DOHH2 (cell line): ENCODE results near the gene YES1.

Experiments
- H3F3A ChIP-seq: fragments of 200-600 bp; sonication (generic), shearing (Covaris generic); 2 replicates; pipeline ENCODE4 v1.6.0; 2016; ENCODE audit warnings: antibody characterized with exemption, mild to moderate bottlenecking; ENCODE audit not compliant: control insufficient read depth, insufficient read depth
- H3K27ac ChIP-seq: fragments of 200-600 bp; sonication (generic); 2 replicates; pipeline ENCODE4 v1.5.1; 2014; ENCODE audit warnings: low read depth, mild to moderate bottlenecking, low read length, moderate library complexity
- H3K27me3 ChIP-seq: fragments of 200-600 bp; sonication (generic); 2 replicates; pipeline ENCODE4 v1.6.1; 2014; ENCODE audit warnings: mild to moderate bottlenecking, low read length, mixed read lengths; ENCODE audit not compliant: control insufficient read depth
- H3K36me3 ChIP-seq: fragments of 200-600 bp; sonication (generic); 2 replicates; pipeline ENCODE4 v1.6.1; 2014; ENCODE audit warnings: mild to moderate bottlenecking, low read length, moderate library complexity, mixed read lengths; ENCODE audit not compliant: control insufficient read depth
- H3K4me1 ChIP-seq: fragments of 200-600 bp; sonication (generic); 2 replicates; pipeline ENCODE4 v1.6.1; 2014; ENCODE audit warnings: mild to moderate bottlenecking, low read length, mixed read lengths; ENCODE audit not compliant: control insufficient read depth
- H3K4me2 ChIP-seq: fragments of 200-600 bp; sonication (generic); 2 replicates; pipeline ENCODE4 v1.6.0; 2014; ENCODE audit warnings: mild to moderate bottlenecking, low read length, moderate library complexity
- H3K4me3 ChIP-seq: fragments of 200-600 bp; sonication (generic); 2 replicates; pipeline ENCODE4 v1.5.1; 2014; ENCODE audit warnings: mild to moderate bottlenecking, low read length, mixed read lengths
- H3K79me2 ChIP-seq: fragments of 200-600 bp; sonication (generic); 2 replicates; pipeline ENCODE4 v1.6.1; 2014; ENCODE audit warnings: mild to moderate bottlenecking, low read length, mixed read lengths; ENCODE audit not compliant: control insufficient read depth
- H3K9me2 ChIP-seq: fragments of 200-600 bp; sonication (generic); replicated peaks from 2 replicates; pipeline ENCODE4 v1.6.1; 2014; ENCODE audit warnings: mild to moderate bottlenecking, low read length, mixed read lengths; ENCODE audit not compliant: control insufficient read depth
- H3K9me3 ChIP-seq: fragments of 200-600 bp; sonication (generic); 2 replicates; pipeline ENCODE4 v1.6.1; 2014; ENCODE audit warnings: antibody characterized with exemption, low read length, mixed read lengths; ENCODE audit not compliant: control insufficient read depth, insufficient read depth
- H4K20me1 ChIP-seq: fragments of 200-600 bp; sonication (generic); 2 replicates; pipeline ENCODE4 v1.6.0; 2014; ENCODE audit warnings: low read depth, mild to moderate bottlenecking, antibody characterized with exemption, low read length, moderate library complexity; ENCODE audit not compliant: control insufficient read depth, insufficient read depth
- CTCF ChIP-seq: fragments of 200-600 bp; sonication (generic); IDR thresholded peaks from one replicate; pipeline ENCODE4 v1.5.1; 2014; ENCODE audit warnings: antibody characterized with exemption, mild to moderate bottlenecking, low read depth, low read length; ENCODE audit not compliant: poor library complexity, severe bottlenecking
- EZH2phosphoT487 ChIP-seq: fragments of 200-600 bp; sonication (generic); IDR thresholded peaks from 2 replicates; pipeline ENCODE4 v1.6.1; 2017; ENCODE audit warnings: borderline replicate concordance, mild to moderate bottlenecking, antibody characterized with exemption, low read length, moderate library complexity, mixed read lengths

YES1 gene

GRCh38 chr18:688323-688722 is 123.7 kb downstream of the YES1 start:
- H3K9me3 ChIP-seq: no peaks in the 10 kb centered on the region
- peaks cover 3% of the 10 kb centered on the region; the same call in 1 of the 2 replicates for H3K36me3 ChIP-seq
- H3K4me1 ChIP-seq: no peaks in the 10 kb centered on the region
- no peaks in the 10 kb centered on the region for H3K27me3 ChIP-seq
- no peak overlapping the region for H3K27ac ChIP-seq
- no peak overlapping the region for H3K4me3 ChIP-seq
- no peaks in the 10 kb centered on the region for H3K9me2 ChIP-seq
- no peaks in the 10 kb centered on the region for H4K20me1 ChIP-seq
- H3K79me2 ChIP-seq: no peaks in the 10 kb centered on the region
- TF ChIP-seq EZH2phosphoT487 (no peak), CTCF (no peak)
- no peaks in the 10 kb centered on the region for H3F3A ChIP-seq
- H3K4me2 ChIP-seq: no peak overlapping the region

- Histone ChIP-seq H3K9me3 (no peaks in the 10 kb centered on the region), H3K79me2 (no peaks in the 10 kb centered on the region), H3K4me3 (no peak overlapping the region), H3K4me1 (no peaks in the 10 kb centered on the region), H4K20me1 (no peaks in the 10 kb centered on the region), H3F3A (no peaks in the 10 kb centered on the region), H3K36me3 (peaks cover 3% of the 10 kb centered on the region; the same call in 1 of the 2 replicates), H3K27ac (no peak overlapping the region), H3K27me3 (no peaks in the 10 kb centered on the region), H3K4me2 (no peak overlapping the region), H3K9me2 (no peaks in the 10 kb centered on the region)
- TF ChIP-seq CTCF (no peak), EZH2phosphoT487 (no peak)
These were observed 125.5 kb downstream of the YES1 start for GRCh38 chr18:686339-687111.

GRCh38 chr18:685438-685837 is 126.6 kb downstream of the YES1 start:
- Histone ChIP-seq H4K20me1 (no peaks in the 10 kb centered on the region), H3K27ac (no peak overlapping the region), H3K9me3 (no peaks in the 10 kb centered on the region), H3K4me3 (no peak overlapping the region), H3K9me2 (no peaks in the 10 kb centered on the region), H3F3A (no peaks in the 10 kb centered on the region), H3K4me2 (no peak overlapping the region), H3K79me2 (no peaks in the 10 kb centered on the region), H3K36me3 (peaks cover 3% of the 10 kb centered on the region; the same call in 1 of the 2 replicates), H3K4me1 (no peaks in the 10 kb centered on the region), H3K27me3 (no peaks in the 10 kb centered on the region)
- no peak for TF ChIP-seq CTCF
- no peak for TF ChIP-seq EZH2phosphoT487
